Right lobe of liver (tissue), 4 donors: ENCODE data around the gene PCNA.

Source experiments
- CTCF ChIP-seq, 4 donors: fragments of 200-600 bp in 3 of 4; fragments of 450-650 bp in 1 of 4; IDR thresholded peaks; one replicate each; pipeline versions ENCODE4 v1.5.1 to v1.8.0; 2016 to 2022; ENCODE audit warnings: antibody characterized with exemption in 4 of 4, mild to moderate bottlenecking in 2 of 4
- POLR2A ChIP-seq: fragments of 450-650 bp; IDR thresholded peaks from one replicate; pipeline ENCODE4 v1.6.1; 2017; ENCODE audit warnings: antibody characterized with exemption, mild to moderate bottlenecking
- donor health status: DM: no; HTN: no; CAD: no.
- donor health status: DM: no; HTN: no; CAD: no.
- donor health status: DM: no; HTN: yes; CAD: no.

- TF ChIP-seq POLR2A = no peak
- TF ChIP-seq CTCF (IDR thresholded peaks at IDR 0.05) = no peak
These were observed 41.9 kb upstream of the PCNA start for GRCh38 chr20:5161536-5162164.
